Ammon's horn (tissue), 1 donor: ENCODE results near the gene ZNF521.

Source experiments
- DNase-seq: peaks from one replicate; pipeline ENCODE4 v3.0.0-alpha.2; 2016; ENCODE audit warnings: low spot score

Gene ZNF521

GRCh38 chr18:25125680-25126079 lies 226.3 kb downstream of the ZNF521 start:
- DNase-seq, result no peak

DNA sequence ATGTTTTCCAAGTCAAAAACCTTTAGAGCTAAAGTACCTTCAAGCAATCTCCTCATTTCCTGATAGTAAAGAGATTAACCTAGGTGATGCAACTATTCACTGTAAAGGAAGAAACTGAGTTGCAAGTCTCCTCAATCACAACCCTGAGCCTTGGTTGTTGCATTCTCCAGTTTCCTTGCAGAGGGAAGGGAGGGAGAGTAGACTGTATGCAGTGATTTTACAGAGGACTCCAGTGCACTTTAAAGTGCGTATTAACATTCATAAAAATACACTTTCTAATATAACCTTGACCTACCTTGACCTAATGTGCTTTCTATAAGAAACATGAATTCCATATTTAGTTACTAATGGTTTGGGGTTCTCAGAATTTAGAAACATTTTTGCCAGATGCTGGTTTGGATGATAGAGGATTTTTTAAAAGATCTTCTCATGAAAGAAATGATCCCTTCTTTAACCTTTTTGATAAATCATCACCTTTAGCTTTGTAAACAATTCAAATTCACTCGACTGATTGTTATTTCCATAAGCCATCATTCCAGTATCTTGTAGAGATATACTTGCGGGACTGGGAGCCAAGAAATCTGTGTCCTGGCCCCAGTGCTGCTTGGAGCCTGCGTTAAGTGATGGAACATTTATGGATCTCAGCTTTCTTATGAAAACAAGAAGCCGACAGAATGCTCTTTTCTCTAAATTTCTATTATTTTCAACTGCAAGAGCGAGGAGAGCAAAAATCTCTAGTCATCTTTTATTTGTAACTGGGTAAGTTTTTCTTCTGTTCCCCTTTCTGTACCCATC lies 228.3 kb downstream of the ZNF521 start:
- no peak for DNase-seq

- no peak for DNase-seq
Measured at GRCh38 chr18:25121442-25121841, 230.5 kb downstream of the ZNF521 start.

DNA sequence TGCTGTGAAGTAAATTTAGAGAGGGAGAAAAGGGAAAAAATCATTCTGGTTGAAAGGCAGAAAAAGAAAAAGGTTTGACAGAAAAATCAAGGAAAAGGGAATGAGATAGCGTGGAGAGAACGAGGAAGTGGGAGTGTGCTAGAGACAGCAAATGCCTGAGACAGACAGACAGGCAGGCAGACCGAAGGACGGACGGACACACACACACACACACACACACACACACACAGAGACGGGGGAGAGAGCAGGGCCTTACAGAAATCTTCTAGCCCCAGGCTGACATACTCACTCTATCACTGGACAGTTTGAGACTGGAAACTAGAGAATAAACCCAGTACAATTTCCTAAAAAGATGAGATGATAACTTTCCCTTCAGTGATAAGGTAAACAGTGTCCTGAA lies 238.4 kb downstream of the ZNF521 start:
- no peak for DNase-seq

DNA sequence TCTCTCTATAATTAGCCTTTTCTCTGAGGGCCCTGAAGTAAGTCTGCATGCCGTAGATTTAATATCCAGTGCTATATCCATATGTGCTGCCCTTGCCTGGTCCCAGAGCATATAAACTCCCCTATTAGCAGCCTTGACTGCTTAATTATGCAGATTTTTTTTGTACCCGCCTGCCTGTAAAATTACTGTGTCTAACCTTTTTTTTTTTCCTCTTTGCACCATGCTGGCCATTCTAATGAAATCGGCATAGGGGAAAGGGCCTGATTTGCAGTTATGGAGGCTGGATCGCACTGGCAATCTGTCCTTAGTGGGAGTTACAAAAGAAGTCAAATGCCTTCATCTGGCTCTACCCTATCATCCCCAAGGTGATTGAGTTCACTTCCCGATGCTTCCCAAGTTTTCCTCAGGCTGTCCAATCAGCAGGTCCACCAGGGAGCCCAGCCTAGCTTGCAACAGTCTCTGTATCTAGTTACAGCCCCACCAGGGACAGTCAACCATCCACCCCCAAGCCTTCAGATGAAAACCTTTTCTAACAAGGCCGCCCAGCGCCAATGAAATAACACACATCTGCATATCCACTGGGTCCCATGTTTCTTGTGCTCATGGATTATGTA lies 239.0 kb downstream of the ZNF521 start:
- no peak for DNase-seq

DNA sequence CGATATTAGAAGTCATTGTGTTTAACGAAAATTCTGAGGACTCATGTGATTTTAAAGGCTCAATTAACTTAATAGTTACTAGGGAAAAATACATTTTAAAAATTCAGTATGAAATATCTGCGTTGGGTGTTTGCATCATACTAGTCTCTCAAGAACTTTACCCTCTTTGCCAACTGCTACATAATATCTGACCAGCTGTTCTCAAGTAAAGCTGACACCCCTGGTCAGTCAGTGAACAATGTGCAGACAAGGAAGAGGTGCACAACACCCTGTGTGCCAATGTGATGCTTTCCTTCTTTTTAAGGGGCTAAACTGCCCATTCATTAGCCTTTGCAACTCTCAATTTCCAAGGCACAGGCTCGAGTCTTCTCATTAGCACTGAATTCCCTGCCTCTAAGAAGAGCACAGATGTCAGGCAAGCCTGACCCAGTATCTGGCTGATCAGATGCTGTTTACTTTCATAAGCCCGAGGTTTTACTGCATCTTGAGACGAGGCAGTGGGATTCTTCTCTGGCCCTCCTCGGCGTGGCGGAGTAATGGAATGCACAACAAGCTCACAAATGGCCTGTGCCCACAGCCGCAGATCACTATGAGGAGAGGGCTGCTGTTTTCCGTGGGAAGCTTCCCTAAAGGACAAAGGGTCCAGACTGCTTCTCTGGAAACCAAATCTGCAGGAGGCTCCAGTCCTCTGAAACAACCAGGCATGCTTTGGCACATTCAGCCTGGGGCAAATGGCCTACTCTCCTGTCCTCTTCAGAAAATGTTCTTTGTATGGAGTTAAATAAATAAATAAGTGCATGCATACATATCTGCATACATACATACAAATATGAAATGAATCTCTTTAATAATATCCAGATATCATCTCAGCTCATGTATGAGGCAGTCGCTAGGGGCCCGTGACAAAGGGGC lies 240.3 kb downstream of the ZNF521 start:
- no peak for DNase-seq

DNA sequence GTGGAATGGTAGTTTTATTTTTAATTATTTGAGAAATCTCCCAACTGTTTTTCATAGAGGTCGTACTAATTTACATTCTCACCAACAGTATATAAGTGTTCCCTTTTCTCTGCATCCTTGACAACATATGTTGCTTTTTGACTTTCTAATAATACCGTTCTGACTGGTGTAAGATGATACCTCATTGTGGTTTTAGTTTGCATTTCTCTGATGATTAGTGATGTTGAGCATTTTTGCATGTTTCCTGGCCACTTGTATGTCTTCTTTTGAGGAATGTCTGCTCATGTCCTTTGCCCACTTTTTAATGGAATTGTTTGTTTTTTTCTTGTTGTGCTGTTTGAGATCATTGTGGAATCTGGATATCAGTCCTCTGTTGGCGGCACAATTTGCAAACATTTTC lies 242.5 kb downstream of the ZNF521 start:
- no peak for DNase-seq

DNA sequence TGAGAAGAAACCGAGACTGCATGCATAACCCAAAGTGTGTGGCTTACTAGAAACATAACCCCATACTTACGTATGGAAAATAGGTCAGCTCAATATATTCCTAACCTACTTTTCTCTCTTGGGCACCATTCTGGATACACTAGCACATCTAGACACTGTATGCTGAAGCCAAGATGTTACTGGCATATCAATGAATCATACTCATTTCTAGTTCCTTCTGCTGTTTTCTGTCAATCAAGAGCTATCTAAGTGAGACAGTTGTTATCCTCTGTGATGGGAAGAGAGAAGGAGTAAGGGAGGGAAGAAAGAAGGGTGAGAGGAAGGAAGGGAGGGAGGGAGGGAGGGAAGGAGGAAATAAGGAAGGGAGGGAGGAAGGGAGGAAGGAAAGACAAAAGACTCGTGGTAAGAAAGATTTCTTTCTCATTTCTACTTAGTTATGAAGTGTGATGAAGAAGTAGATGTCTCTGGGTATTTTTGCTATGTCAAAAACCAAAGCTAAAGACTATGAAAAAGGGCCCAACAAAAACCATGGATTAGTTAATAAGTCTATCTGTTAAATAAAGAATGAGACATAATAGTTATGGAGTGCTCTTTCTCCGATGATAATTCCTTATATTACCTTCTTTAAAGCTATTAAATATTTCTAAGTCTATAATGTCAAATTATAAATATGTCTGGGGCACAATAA lies 248.4 kb downstream of the ZNF521 start:
- no peak for DNase-seq

GRCh38 chr18:25102662-25103061 lies 249.3 kb downstream of the ZNF521 start:
- no peak for DNase-seq

DNA sequence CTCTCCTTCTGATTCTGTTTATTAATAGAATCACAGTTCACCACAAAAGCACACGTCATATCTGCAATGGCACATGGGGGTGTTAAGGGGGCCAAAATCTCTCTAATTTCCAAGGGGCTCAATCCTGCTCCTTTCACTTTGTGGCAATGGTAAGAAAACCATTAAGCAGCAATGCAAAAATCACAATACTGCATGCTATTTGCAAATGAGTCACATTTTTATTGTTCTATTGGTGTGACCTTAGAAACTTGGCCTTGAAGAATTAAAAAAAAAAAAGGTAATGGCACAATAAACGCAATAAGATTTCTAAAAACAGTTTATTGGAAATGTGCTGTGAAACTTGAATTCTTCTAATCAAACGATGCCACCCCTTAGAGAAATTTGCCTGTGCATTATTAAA lies 251.5 kb downstream of the ZNF521 start:
- DNase-seq, result no peak

- no peak for DNase-seq
Measured at GRCh38 chr18:25099895-25100294, 252.1 kb downstream of the ZNF521 start.

- no peak for DNase-seq
Measured at GRCh38 chr18:25097569-25098056, 254.4 kb downstream of the ZNF521 start.

DNA sequence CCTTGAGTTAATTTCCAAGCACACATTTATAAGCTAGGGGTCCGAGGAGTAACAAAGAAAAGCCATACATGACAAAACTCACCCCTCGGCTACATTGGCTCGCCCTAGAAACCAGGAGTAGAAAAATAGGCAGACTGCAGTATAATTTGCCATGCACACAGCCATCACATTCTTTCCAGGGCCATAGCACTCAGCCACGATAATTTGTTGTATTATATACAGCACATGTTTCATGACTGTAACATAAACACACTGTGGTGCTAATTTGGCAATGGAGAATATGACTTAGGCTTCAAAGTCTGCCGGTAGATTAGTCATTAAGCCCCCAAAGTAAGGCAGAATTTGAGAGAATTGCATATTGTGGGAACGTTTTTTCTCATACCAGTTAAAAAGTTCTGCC lies 254.9 kb downstream of the ZNF521 start:
- no peak for DNase-seq

DNA sequence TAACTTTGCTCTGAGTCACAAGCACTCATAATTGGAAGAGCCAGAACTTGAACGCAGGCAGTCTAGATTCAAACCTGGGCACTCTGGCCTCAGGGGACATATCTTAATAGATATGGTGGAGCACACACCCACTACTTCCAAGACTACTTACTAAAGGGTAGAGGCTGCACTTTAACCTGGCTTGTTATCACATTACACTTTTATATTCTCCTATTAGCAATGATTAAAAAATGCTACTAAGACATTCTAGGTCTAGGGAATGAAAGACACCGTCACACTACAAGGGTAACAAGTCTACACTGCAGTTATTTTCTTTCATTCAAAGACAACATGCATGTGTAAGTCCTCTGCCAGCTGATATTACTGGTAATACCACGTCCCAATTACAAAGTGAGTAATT lies 258.8 kb downstream of the ZNF521 start:
- no peak for DNase-seq

DNA sequence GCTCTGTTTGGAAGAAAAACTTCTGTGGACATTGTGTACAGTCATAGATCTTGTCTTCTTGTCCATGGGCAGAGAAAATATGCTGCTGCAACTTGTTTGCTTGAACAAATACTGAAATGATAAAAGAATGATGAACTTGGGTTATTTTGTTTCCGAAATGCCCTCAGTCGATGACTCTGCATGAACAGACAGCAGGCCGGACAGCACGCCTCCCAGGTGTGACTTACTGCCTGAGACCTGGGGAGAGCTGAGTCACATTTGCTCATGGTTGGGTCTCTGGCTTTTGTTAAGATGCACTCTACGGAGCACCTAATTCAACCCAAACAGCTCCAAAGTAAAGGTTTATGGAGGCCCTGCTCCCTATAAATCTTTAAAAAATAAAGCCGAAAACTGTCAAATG lies 262.5 kb downstream of the ZNF521 start:
- no peak for DNase-seq

- DNase-seq, result no peak
Measured at GRCh38 chr18:25086876-25087275, 265.1 kb downstream of the ZNF521 start.

DNA sequence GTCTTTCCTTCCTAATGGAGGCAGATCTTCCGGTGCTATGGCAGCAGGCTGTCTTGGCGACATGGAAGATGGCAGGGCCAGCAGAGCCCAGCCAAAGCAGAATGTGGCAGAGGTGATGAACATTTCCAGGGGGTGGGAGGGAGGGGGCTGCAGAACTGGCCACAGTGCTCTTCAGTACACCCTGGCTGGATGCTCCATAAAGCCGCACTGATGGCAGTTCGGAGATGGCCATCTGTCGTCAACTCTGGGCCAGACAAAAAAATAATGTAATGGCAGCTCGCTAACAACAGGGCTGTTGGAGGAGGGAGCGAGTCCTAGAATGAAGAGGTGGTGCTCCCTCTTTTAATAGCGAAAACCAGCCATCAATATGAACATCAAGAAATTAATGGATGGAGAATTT lies 271.0 kb downstream of the ZNF521 start:
- DNase-seq, result no peak

DNA sequence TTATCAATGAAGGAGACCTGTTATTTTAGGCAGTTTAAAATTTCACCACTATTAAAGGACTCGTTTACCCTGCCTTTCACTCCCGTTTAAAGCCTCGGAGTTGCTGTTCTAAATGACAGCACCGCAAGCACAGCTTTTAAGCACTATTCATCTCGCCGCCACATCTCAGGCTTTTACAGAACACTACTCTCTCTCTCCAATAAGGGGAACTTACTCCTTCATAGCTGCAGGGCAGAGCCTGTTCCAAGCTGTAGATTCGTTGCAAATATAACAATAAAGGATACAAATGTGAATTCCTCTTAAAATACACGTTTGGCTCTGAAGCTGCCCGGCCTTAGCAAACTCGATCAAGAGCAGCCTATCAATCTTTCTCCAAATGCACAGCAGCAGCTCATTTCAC lies 271.8 kb downstream of the ZNF521 start:
- no peak for DNase-seq

GRCh38 chr18:25077944-25078723 lies 273.8 kb downstream of the ZNF521 start:
- DNase-seq, result no peak

- no peak for DNase-seq
Measured at GRCh38 chr18:25077038-25077943, 274.7 kb downstream of the ZNF521 start.
